GM20431 (cell line): ENCODE results near the gene MKS1.

Experiments
- in situ Hi-C: fragments of 300-500 bp; cut with MseI, MboI; formaldehyde crosslinking; loops from one replicate; pipeline ENCODE4 v1.15.0; 2020; ENCODE audit warnings: low sequenced_read_pairs; ENCODE audit not compliant: unreplicated experiment

The MKS1 gene

GRCh38 chr17:58205936-58206335 lies 13.1 kb downstream of the MKS1 start:
- in situ Hi-C loops = no loop called here

GRCh38 chr17:58204796-58205195 lies 14.3 kb downstream of the MKS1 start:
- in situ Hi-C loops = no loop called here

DNA sequence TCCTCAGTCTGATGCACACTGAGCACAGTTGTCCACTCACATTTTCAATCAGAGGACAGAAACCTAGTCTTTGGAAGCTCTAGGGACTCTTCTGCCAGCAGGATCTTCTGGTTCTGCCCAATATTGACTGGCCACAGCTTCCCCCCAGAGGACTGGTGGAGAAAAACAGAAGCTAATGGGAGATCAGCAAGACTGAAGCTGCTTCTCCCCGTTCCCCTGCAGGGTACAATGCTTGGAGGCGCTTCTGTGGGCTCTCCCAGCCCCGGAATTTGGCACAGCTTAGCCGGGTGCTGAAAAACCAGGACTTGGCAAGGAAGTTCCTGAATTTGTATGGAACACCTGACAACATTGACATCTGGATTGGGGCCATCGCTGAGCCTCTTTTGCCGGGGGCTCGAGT lies 16.2 kb downstream of the MKS1 start:
- in situ Hi-C loops = no loop called here

DNA sequence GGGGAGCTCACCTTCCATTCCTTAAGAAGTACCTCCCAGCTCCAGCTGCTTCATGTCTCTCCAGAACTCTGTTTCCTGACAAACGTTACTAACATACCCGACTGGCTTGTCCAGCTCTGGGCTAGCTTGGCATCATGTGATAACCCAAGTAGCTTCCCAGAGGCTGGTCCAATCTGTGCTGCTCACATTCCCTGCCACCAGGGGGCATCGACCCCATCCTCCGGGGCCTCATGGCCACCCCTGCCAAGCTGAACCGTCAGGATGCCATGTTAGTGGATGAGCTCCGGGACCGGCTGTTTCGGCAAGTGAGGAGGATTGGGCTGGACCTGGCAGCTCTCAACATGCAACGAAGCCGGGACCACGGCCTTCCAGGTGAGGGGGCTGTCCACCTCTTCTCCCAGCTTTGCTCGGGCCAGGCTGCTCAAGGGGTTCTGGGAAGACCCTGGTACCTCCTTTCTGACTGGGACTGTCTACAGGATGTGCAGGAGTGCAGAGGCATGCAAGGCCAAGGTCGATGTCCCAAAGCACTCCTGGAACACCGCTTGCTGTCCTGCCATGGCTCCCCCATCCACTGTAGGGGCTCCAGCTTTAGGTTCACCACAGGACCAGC lies 18.9 kb downstream of the MKS1 start:
- in situ Hi-C loops = no loop called here

- in situ Hi-C loops = no loop called here
These were observed 22.4 kb downstream of the MKS1 start for GRCh38 chr17:58196610-58197009.

DNA sequence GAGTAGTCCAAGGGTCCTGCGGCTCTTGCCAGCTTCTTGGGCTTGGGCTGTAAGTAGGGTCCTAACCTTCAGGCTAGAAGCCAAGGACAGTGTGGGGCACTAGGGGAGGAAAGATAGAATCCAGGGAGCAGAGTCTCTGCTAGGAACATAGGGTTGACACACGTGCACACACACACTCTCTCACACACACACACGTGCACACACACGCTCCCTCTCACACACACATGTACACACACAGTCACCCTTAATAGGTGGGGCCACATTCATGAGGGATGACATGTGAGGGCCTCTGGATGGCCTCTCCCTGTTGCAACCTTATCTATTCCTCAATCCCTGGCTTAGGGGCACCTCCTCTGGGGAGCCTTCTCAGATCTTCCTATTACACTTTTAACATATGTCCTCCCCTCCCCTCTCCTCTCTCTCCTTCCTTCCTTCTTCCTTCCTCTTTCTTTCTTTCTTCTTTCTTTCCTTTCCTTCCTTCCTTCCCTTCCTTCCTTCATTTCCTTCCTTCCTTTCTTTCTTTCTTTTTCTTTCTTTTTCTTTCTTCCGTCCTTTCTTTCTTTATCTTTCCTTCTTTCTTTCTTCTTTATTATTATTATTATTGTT lies 23.4 kb downstream of the MKS1 start:
- in situ Hi-C loops = no loop called here

- in situ Hi-C loops = no loop called here
These were observed 25.3 kb downstream of the MKS1 start for GRCh38 chr17:58193641-58194255.

DNA sequence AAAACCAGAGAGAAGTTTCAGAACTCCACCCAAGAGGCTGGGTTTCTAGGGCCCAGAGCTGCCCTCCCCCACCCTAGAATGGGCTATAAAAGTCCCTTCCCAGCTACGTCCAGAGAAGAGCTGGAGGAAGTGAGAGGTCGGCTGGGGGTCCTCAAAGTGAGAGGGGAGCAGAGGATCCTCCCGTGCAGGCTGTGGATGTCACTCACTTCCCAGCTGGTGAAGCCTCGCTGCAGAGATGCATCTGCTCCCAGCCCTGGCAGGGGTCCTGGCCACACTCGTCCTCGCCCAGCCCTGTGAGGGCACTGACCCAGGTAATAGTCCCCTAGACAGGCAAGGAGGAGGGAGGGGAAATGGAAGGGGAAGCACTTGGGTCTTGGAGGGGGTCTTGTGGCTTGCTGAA lies 26.4 kb downstream of the MKS1 start, which contains the start of gene EPX:
Gene EPX (plus strand): TSS at position 115 of the 400 bp plus-strand sequence. CDS start 121 bp downstream, at position 236.
- in situ Hi-C loops = no loop called here

- in situ Hi-C loops = no loop called here
These were observed 27.7 kb downstream of the MKS1 start for GRCh38 chr17:58191241-58191896.

DNA sequence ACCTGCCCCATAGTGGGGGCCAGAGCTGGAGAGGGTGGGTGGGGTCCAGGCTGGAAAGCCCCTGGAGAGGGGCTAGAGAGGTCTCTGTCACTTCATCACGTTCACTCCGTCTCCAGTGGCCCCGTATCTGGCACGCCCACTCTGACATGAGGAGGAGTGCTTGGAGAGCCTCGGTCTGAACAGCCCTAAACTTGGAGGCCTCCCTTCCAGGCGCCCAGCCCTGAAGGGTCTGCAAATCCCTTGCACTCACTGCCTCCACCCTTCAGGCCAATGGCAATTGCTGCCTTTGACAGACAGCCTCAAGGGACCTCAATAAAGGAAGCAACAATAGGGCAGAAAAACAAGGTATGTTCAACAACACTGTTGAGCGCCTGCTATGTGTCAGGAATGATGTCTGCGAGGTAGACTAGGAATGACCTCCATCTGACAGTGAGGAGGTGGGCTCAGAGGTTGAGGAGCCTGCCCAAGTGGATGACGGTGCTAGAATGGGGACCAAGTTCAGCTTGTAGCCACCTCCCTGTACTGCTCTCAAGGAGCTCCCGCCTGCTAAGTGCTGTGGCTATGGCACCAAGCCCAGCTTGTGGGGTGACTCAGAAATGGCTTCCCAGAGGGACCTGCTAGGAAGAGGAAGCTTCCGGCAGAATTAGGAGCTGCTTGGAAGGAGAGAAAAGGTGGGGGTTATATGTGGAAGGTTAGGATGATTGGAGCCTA lies 29.5 kb downstream of the MKS1 start:
- in situ Hi-C loops = no loop called here

GRCh38 chr17:58187675-58188074 lies 31.4 kb downstream of the MKS1 start:
- in situ Hi-C loops = no loop called here

DNA sequence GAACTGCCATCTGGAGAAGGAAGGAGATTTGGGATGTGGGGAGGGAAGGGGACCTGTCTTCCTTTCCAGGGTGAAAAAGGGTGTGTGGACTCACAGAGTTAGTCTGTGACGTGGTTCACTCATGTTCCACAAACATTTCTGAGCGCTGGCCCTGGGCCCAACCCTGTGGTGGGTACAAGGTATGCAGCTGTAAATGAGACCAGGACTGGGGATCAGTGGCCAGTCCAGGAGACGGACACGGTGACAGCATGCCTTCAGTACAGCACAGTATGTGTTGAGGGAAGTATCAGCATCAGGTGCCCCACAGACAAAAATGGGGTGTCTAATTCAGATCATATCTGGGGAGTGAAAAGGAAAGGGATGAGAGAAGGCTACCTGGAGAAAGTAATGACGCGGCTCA lies 32.0 kb downstream of the MKS1 start:
- in situ Hi-C loops = no loop called here

DNA sequence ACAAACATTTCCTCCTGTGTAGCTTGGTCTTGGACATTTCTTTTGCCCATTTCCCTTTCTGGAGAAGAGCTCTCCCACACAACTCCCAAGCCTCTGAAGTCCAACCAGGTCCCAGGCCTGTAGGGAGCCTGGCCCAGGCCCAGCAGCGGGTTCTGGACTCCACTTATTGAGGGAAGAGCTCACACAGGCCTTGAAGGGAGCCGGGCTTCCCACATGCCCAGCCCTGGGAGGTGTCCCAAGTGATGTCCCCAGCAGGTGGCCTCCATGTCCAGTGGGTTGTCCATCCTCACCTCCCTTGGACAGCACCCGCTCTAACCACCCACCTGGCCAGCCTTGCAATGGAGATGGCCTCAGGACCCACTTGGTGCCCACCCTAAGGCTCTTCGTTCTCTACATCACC lies 32.5 kb downstream of the MKS1 start:
- in situ Hi-C loops = no loop called here

- in situ Hi-C loops = no loop called here
These were observed 33.9 kb downstream of the MKS1 start for GRCh38 chr17:58184986-58185761.

DNA sequence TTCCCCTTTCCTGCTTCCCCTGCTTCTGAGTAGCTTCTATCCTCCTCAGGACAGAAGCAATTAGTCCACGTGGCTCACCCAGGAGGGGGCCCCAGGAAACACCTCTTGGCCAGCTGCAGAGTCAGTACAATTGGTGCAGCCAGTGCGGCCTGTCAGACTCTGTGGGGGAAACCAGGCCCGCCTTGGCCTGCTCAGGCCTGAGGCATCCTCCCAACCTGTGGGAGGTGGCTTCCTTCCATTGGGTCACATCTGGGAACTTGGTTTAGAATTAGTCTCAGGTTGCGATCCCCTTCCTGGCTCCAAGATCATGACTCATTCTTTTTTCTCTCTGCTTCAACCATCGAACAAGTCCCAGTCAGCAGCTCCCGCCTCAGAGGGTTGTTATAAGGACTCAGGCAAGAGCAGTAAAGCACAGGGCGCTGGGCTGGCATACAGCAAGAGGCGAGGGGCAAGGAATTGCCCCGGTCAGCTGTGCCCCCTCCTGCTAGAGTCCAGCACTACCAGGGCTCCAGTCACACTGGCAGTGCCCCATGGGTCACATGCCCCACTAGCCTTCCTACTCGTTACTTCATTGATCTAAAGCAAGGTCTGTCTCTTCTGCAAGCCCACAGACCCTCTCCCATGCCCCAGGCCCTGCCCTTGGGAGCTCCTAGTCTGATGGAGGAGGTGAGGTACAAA lies 34.6 kb downstream of the MKS1 start:
- in situ Hi-C loops = no loop called here

- in situ Hi-C loops = no loop called here
These were observed 35.5 kb downstream of the MKS1 start for GRCh38 chr17:58183514-58183913.

GRCh38 chr17:58181796-58182195 lies 37.3 kb downstream of the MKS1 start:
- in situ Hi-C loops = no loop called here

DNA sequence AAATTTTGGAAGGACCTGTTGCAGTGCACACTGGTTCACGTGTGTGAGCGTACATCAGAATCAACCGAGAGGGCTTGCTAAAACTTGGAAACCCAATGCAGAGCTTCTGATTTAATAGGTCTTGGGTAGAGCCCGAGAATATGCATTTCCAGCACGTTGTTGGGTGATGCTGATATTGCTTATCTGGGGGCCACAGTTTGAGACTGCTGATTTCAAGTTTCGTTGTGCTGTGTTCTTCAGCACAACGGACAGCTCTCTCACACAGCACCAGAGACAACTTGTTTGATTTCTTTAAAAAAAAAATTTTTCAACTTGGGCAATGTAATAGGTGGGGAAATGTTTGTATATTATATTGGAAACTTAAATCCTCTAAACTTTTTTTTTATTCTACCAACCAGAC lies 42.9 kb downstream of the MKS1 start:
- in situ Hi-C loops = no loop called here

DNA sequence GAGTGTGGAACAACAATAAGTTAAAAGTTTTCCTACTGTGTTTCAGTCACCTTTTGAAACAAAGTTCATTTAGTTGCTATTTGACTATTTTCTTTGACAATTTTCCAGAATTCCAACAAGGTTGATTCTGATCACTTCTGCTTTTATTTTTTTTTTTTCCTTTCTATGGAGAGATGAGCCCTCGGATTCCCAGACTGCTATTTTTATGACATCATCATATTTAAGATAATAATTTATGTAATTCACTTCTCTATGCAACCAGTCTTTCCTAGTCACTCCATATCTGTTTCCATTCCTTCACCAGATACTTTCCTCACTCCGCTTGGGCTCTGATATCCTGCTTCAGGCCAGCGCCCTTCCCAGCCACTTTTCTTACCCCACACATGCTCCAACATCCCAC lies 44.2 kb downstream of the MKS1 start:
- in situ Hi-C loops = no loop called here
